ENCODE results near the gene GNAT3. TPM values are rescaled to one million over a fixed set of nuclear protein-coding genes. Genes with fewer than 3 reads are reported as not detected.

Gene GNAT3
- total and polyA plus RNA-seq, 4 donors: not detected

DNA sequence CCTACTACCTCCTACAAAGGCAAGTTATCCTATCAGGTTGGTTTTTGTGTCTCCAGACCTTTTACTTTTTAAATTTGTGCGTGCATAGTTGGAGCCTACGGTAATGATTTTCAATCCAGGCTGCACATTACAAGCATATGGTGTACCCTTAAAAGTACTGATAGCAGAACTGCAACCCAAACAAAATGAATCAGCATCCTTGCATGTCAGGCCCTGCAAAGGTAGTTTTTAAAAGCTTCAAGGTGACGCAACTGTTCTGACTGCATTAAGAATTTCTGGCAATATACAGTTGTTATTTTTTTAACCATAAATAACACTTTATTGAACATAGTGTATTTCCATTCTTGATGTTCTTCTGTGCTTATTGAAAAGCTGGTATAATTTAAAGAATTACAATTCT is 28.9 kb downstream of the GNAT3 start:
- Histone ChIP-seq H3K36me3 (ENCODE audit: control insufficient read depth in 4 of 4, insufficient read depth in 3 of 4, low read depth in 1 of 4, low read length in 3 of 4) (no peaks in the 10 kb centered on the region), H3K4me1 (ENCODE audit: control insufficient read depth in 4 of 4, insufficient read depth in 4 of 4, low read length in 3 of 4) (no peaks in the 10 kb centered on the region), H3K4me3 (ENCODE audit: low read depth in 1 of 3, low read length in 3 of 3) (no peak overlapping the region), H3K27me3 (ENCODE audit: control insufficient read depth in 4 of 4, insufficient read depth in 4 of 4, low read length in 3 of 4) (no peaks in the 10 kb centered on the region), H3K9me3 (ENCODE audit: control insufficient read depth in 4 of 4, low read length in 3 of 4) (no peaks in the 10 kb centered on the region), H3K27ac (ENCODE audit: low read depth in 1 of 2, low read length in 2 of 2) (no peak overlapping the region), H3K9ac (ENCODE audit: low read depth in 1 of 2, low read length in 2 of 2) (no peak overlapping the region)
- 97% methylated on average over 3 of the region's 3 CpGs for WGBS
- DNase-seq (ENCODE audit: low spot score): no peak
- TF ChIP-seq FOXA2 (IDR thresholded peaks at IDR 0.05): no peak
- TF ChIP-seq, protein P1, sequence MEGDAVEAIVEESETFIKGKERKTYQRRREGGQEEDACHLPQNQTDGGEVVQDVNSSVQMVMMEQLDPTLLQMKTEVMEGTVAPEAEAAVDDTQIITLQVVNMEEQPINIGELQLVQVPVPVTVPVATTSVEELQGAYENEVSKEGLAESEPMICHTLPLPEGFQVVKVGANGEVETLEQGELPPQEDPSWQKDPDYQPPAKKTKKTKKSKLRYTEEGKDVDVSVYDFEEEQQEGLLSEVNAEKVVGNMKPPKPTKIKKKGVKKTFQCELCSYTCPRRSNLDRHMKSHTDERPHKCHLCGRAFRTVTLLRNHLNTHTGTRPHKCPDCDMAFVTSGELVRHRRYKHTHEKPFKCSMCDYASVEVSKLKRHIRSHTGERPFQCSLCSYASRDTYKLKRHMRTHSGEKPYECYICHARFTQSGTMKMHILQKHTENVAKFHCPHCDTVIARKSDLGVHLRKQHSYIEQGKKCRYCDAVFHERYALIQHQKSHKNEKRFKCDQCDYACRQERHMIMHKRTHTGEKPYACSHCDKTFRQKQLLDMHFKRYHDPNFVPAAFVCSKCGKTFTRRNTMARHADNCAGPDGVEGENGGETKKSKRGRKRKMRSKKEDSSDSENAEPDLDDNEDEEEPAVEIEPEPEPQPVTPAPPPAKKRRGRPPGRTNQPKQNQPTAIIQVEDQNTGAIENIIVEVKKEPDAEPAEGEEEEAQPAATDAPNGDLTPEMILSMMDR (IDR thresholded peaks at IDR 0.05; ENCODE audit: low read depth, low read length, missing input control): no peak
- TF ChIP-seq MAX (IDR thresholded peaks at IDR 0.05): no peak
- TF ChIP-seq HNF4A (conservative IDR thresholded peaks at IDR 0.05): no peak
- no peak for TF ChIP-seq ZBTB33 (IDR thresholded peaks at IDR 0.05)
- no peak for TF ChIP-seq HNF4G (IDR thresholded peaks at IDR 0.05)

DNA sequence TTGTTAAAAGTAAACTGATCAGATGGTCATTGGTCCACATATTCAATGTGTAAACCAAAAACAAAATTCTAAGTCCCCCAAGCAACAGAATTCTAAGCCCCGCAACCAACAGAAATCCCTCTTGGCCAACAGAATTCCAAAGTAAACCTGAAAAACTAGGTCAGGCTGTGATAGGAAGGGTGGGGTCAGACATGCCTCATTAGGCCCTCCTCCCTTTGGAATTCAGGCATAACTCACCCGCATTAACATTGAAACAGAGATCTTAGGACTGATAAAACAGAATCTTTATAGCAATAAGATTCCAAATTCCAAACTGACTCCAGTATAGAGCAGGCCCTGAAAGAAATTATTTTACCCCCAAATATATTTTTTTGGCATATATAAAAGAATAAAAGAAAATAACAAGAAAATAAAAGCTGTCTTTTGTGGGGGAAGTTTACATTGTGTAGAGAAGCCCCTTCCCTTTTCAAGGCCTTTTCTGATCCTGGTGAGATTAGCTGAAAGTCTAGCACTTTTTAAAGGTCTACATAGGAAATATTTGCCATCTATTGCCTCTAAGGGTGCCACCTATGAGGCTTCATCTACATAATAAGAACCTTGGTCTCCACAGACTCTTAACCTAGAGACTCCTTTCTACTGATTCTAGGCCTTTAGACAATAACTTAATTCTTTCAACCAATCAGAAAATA is 30.5 kb downstream of the GNAT3 start:
- Histone ChIP-seq H3K27ac (ENCODE audit: low read depth in 1 of 2, low read length in 2 of 2) (no peak overlapping the region), H3K4me3 (ENCODE audit: low read depth in 1 of 3, low read length in 3 of 3) (no peak overlapping the region), H3K27me3 (ENCODE audit: control insufficient read depth in 4 of 4, insufficient read depth in 4 of 4, low read length in 3 of 4) (no peaks in the 10 kb centered on the region), H3K9me3 (ENCODE audit: control insufficient read depth in 4 of 4, low read length in 3 of 4) (no peaks in the 10 kb centered on the region), H3K4me1 (ENCODE audit: control insufficient read depth in 4 of 4, insufficient read depth in 4 of 4, low read length in 3 of 4) (no peaks in the 10 kb centered on the region), H3K36me3 (ENCODE audit: control insufficient read depth in 4 of 4, insufficient read depth in 3 of 4, low read depth in 1 of 4, low read length in 3 of 4) (no peaks in the 10 kb centered on the region), H3K9ac (ENCODE audit: low read depth in 1 of 2, low read length in 2 of 2) (no peak overlapping the region)
- DNase-seq (ENCODE audit: low spot score): no peak
- TF ChIP-seq HNF4G (IDR thresholded peaks at IDR 0.05): no peak
- no peak for TF ChIP-seq RAD21 (IDR thresholded peaks at IDR 0.05)
- no peak for TF ChIP-seq REST (IDR thresholded peaks at IDR 0.05)
- TF ChIP-seq YY1 (IDR thresholded peaks at IDR 0.05): no peak
- no peak for TF ChIP-seq TAF1 (conservative IDR thresholded peaks at IDR 0.05)
- no peak for TF ChIP-seq EGR1 (IDR thresholded peaks at IDR 0.05; ENCODE audit: low read depth in 2 of 2)
- TF ChIP-seq ATF3 (IDR thresholded peaks at IDR 0.05): no peak
- WGBS: 86% methylated on average over 2 of the region's 2 CpGs

Data from liver (tissue), 9 donors.